ENCODE data around the gene PRDM11.
"Not testable (repeated sequence)": the region's sequence is repeated elsewhere in the genome, so short reads cannot be mapped to it uniquely, and the experiment has no call there.

PRDM11 gene

DNA sequence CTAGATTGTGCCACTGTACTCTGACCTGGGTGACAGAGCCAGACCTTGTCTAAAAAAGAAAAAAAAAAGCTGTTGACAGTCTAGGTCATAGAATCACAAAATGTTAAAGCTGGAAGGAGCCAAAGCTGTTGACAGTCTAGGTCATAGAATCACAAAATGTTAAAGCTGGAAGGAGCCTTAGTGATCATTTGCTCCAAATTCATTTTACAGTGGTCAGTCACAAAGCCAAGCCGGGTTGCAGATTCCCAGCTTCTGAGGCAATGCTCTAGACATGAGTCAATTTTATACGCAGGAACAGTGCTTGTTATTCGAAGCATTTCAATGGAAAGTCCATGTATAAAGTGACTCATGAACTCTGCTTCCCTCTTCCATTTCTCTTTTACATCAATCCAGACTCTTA, 92.3 kb downstream of the PRDM11 start:
- peak; percentile 61 for DNase-seq

DNA sequence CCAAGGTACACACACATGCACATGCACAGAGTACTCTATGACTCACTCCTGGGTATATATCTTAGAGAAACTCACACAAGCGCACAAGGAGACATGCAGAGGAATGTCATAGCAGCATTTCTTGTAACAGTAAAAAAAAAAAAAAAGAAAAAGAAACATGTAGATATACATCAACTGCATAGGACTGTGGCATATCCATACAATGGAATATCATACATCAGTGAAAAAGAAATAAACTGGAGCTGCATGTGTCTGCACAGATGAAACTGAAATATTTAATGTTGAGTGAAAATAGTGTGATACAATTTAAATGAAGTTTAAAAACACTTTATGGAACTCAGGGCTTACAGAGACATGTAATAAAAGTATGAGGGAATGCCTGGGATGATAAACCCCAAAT, 93.3 kb downstream of the PRDM11 start:
- DNase-seq: no peak

DNA sequence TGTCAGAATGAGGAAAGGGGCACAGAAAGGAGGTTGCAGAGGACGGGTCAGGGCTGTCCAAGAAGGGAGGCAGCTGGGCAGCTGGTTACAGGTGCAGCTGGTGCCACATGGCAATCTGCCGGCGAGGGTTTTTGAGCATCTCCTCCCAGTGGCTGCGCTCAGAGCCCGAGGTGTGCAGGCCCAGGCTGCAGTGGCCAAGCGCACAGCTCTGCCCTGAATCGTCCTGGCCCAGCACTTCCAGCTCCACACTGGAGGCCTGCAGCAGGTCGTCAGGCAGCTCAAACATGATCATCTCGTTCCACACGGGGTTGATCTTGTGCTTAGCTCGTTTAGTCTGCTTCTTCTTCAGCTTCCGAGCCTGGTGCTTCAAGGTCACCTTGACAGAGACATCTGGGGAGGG, 97.5 kb downstream of the PRDM11 start:
- DNase-seq: no peak

DNA sequence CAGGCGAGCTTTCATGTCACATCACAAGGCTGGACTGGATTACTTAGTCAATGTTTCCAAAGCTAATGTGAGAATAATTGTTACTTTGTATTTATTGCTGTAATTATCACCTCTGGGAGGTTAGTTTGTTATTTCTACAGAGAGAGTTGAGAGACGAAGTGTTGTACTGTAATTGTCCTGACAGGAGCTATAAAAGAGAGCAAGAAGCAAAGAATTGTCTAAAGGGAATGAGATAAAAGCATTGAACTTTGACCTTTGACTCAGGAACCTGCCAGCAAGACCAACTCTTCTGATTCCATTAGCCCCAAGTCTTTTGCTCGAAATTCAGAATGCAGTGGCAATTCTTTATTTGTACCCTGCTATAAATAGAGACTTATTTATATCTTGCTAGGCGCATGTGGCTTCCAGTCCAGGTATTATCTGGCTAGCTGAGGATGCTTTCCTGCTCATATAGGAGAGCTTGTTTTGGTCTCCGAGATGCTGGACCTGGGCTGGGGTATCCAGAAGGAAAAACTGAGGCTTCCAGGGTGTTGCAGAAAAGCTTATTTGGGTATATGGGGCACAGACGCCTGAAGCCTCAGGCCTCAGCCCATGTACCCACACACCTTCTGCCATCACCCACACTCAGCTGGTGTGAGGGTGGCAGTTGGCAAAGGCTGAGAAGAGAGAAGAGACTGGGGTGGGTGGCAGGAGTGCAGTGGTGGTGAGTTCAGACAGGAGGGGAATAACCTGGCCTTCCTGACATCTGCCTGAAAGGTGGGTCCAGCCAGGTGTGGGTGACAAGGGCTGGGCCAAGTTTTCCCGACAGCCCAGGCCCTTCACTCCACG, 99.0 kb downstream of the PRDM11 start:
- DNase-seq: no peak

- DNase-seq: no peak
These were observed 99.8 kb downstream of the PRDM11 start for GRCh38 chr11:45246241-45246640.

DNA sequence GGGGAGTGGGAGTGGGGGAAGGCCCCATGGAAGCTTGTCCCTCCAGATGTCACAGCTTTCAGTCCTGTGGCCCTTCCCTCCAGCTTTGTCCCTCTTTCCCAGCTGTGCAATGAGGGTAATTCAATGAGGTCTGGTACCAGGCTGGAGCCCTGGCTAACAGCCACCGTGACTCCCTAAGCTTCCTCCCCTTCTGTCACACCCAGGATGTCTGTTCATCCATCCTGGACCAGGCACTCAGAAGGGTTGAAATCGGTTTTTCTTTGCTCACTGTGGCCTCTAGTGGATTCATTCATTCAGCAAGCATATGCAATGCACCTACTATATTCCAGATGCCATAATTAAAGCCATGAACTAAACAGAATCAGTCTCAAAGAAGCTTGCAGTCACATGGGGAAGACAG, 101.0 kb downstream of the PRDM11 start:
- no peak for DNase-seq

DNA sequence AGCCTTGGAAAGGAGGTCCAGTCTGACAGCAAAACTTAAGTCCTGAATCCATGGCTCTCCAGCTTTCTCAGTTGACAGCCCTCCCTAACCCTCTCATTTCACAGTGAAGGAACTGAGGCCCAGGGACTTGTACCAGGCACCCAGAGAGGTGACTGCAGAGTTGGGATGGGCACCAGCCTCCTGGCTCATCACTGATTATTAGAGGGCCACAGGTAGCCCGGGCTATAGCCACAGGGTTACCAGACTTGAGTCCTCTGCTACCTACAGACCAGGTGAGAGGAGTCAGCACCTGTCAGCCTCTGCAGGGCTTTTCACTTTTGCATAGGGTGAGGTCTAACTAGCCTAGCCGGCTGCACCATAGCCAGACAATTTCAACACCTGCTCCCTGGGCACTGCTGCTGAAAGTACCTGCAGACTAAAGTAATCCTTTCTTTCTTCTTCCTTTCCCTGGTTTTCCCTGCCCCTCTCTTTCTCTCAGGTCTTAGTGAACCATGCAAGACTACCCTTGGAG, 102.1 kb downstream of the PRDM11 start:
- no peak for DNase-seq

- DNase-seq: not testable (repeated sequence)
These were observed 102.9 kb downstream of the PRDM11 start for GRCh38 chr11:45249372-45249771.

DNA sequence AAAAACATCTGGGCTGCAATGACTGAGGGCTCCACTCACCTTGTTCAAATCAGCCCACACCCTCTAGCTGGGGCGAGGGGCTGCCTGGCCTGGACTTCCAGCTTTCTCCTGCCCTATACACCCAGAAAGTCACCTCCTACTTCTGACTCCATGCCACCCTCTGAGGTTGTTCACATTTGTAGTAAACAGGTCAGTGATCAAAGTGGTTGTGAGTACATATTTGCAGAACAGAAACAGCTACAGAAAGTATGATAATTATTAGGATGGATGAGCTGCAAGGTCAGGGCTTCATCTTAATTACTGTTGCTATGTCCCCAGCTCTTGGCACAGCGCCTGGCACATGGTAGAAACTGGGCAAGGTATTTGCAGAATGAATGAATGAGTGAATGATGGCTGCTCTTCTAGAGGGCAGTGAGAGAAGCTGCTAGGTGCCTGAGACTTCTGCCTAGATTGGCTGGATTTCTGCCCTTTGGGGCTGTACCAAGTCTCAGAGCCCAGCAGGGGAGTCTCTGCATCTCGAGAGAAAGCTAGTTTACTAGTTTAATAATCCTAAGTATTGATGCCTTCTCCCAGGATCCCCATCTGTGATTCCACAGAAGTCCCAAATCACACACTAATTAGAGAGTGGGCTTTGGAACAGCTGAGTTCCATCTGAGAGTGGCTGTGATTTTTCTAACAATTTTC, 103.7 kb downstream of the PRDM11 start:
- DNase-seq: no peak

DNA sequence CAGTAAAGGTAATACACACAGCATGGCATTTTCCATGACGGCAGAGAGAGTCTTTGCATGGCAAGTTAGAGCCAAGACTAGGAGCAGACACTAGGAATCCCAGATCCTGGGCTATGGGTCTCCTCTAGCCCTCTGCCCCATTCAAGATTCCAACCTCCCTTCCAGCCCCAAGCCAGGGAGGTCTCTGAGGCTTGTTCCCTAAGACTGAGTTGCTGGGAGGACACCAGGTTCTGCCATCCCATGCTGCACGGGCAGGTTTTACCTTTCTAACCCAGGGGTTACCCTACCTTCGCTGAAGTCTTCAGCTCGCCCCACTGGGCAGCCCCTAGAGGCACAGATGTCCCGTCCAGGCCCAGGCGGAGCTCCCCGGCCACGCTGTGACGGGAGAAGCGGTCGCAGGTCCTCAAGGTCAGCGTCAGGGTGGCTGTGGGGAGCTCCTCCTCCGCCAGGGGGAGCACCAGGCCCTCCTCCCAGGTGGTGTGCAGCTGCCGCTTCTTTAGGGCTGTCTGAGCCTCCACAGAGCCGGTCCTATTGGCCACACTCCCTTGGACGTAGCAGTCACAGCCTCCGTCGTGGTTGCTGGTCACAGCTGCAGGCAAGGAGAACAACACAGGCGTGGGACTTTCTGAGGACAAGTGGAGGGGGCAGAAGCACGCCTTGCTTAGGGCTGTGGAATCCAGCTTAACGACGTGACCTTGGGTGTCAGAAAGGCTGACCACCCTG, 105.9 kb downstream of the PRDM11 start:
- no peak for DNase-seq

GRCh38 chr11:45252877-45253276, 106.4 kb downstream of the PRDM11 start:
- no peak for DNase-seq

DNA sequence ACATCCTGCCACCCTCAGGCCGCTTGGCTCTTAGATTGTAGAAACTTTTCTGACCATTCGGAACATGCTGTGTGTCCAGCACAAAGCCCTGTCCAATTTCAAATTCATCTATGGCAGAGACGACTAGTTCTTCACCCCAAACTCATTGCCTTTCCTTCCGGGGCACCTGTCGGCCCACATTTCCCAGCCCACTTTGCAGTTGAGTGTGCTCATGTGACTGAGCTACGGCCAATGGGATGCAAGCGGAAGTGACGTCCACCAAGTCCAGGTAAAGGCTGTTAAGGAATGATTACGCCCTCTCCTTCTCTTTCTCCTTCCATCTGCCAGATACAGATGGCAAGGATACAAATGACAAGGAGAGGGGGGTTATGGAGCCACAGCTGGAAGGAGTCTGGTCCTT, 107.2 kb downstream of the PRDM11 start:
- DNase-seq: no peak

- no peak for DNase-seq
These were observed 107.6 kb downstream of the PRDM11 start for GRCh38 chr11:45254070-45254469.

DNA sequence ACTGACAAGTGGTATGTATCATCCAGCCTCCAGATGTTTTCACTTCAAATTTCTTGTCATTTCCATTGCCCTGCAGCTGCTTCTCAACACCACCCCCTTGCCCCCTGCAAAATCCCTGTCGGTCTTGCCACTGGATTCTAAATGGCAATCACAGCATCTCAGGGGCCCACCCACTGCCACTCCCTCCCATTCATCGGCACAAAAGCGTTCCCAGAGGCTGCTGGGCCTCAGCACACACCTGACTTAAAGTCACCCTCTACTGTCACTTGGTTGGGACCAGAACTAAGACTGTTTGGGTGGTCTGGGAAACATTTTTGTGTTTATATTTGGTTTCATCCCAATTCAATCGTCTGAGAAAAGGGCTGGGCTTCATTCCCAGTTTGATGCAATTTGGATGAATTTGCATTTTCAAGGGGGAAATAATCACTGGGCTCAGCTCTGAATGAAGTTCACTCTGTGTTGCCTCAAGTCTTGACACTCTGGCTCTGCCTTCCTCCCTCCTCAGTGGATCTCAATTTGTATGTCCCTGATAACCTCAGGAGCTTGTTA, 112.6 kb downstream of the PRDM11 start:
- DNase-seq: no peak

GRCh38 chr11:45259592-45259991, 113.2 kb downstream of the PRDM11 start:
- no peak for DNase-seq

GRCh38 chr11:45260071-45260470, 113.6 kb downstream of the PRDM11 start:
- DNase-seq: no peak

DNA sequence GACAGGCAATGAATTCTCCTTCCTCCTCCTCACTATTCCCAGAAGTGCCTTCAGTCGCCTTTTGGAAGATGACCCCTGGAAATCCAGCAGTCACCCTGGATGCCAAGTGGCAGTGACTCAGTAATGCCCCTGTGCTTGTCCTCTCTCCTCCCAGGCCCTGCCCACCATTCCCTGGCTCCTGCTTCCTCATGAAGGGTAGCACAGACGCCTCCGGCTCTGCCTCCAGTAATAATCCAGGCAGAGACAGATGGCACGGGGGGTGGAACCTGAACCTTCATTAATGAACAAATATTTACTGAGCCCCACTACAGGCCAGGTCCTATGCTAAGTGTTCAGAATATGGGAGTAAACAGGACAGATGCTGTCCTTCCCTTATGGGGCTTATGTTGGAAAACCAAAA, 116.5 kb downstream of the PRDM11 start:
- no peak for DNase-seq

- no peak for DNase-seq
These were observed 117.3 kb downstream of the PRDM11 start for GRCh38 chr11:45263773-45264172.

DNA sequence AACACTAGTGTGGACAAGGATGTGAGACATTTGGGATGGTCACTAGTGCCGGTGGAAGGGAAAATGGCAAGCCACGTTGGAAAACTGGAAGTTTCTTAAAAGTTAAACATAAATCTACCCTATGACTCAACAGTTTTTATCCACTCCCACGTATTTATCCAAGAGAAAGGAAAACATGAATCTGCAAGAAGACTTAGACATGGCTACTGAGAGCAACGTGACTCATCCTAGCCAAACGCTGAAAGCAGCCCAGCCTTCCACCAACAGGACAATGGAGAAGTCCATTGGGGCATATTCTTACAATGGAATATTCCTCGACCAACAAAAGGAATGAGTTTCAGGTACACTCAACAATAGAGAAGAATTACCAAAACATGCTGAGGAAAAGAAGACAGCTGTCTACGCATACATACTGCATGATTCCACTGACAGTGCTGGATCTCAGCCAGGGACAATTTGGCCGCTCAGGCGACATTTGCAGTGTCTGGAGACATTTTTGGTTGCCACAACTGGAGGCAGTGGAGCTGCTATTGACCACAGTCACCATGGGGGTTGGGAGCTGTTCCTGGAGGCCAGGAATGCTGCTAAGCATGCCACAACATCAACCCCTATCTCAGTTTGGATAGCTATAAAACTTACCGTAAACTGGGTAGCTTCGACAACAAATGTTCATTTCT, 118.5 kb downstream of the PRDM11 start:
- DNase-seq: peak; percentile 58

DNA sequence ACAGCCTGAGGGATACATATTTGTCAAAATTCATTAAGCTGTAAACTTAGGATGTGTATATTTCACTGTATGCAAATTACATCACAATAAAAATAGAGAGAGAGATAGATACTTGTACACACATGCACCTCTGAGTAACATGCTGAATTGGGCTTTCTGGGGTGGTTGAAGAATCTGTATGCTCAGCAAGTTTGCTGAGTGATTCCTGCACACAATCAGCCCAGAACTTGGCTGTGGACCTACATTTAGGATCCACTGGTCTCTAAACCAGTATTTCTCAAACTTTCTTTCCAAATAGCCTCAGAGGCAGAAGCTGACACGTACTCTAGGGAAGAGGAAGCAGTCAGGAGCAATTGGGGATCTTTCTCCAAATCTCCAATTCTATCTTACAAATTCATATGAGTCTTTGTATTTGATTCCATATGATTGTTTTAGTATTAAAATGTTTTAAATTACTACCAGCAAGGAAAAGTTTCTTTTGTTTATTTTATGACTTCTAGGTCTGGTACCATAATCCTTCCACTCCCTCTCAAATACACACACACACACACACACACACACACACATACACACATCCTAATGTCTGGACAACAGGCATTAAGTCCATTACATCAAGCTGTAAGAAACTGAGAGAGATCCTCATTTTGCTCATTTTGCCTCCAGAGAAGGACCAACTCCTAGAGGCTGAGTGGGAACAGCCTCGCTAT, 119.7 kb downstream of the PRDM11 start:
- no peak for DNase-seq

- DNase-seq: no peak
These were observed 120.2 kb downstream of the PRDM11 start for GRCh38 chr11:45266676-45267020.

GRCh38 chr11:45267052-45267451, 120.6 kb downstream of the PRDM11 start:
- no peak for DNase-seq
